DMS79 (cell line): ENCODE data around the gene AK3.

Source experiments
- DNase-seq: peaks from one replicate; lab custom pipeline; 2025; lab: John Stamatoyannopoulos, UW

The AK3 gene

DNA sequence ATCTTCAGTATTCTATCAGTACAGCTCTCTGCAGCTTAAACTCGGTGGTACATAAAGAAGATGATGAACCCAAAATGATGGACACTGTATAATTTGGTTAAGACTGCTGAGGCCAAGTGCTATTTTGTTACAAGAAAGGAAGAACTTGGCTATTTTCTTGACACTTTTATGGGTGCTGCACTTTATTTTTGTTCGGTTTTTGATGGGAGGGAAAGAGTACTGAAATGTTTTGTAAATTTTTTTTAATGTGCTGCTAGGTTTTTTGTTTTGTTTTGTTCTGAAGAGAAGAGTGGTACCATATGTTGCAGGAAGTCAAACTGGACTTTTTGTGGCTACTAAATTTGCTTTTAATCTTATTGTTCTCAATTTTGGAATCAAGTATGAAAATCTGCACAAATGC, 35.0 kb downstream of the AK3 start:
- DNase-seq, result no peak

DNA sequence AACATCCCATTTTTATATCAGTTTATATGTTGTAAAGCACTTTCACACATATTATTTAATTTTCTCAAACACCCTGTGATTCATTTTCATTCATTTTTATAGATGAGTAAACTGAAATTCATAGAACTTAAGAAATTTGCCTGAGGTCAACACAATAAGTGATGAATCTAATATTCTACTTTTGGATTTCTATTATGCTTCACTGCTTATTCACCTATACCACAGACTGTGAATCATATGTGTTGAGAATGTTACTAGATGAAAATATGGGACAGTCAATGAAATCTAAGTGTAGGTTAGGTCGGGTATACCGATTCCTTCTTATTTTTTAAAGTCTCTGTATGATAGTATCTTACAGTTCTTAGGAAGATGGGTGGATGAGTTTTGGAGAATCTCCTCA, 36.9 kb downstream of the AK3 start:
- DNase-seq, result no peak

DNA sequence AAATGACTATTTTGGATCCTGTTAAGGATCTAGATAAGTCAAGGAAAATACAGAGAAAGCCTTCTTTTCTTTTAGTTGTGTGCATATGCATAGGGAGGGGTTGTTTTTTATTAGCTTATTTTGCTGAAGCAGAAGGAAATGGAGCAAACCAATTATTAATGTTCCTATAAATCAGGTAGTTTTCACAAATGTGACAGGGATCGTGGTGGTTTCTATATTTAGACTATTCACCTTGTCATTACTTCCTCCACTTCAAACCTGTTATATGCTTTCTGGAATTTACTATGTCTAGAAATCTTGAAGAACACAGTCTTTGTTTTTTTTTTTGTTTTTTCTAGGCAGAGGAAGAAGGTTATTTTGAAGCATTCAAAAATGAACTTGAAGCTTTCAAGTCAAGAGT, 39.5 kb downstream of the AK3 start:
- DNase-seq, result no peak

DNA sequence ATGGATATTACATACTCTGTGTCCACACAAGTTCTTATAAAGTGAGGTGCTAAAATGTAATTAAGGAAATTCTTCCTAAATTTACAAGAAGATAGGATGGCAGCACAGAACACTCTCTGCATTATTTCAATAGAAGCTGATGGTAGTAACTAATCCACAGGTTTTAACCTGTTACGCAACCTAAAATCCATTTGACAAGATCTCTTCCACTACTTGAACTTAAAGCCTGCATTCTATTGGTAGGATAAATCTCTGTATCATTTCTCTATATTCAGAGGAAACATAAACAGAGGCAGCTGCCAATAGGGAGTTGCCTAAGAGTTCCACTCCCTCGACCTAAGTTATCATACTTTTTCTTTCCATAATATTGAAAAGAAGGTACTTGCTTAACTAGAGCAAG, 40.1 kb downstream of the AK3 start:
- no peak for DNase-seq

DNA sequence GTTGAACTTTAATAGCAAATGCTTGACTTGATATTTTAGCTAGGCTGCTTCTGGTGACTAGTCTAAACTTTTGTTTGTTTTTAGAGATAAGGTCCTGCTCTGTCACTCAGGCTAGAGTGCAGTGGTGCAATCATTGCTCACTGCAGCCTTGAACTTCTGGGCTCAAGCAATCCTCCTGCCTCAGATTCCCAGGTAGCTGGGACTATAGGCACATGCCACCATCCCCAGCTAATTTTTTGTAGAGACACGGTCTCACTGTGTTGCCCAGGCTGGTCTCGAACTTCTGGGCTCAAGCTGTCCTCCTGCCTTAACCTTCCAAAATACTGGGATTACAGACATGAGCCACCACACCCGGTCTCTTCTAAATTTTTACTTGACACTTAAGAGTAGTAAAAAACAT, 40.9 kb downstream of the AK3 start:
- no peak for DNase-seq

DNA sequence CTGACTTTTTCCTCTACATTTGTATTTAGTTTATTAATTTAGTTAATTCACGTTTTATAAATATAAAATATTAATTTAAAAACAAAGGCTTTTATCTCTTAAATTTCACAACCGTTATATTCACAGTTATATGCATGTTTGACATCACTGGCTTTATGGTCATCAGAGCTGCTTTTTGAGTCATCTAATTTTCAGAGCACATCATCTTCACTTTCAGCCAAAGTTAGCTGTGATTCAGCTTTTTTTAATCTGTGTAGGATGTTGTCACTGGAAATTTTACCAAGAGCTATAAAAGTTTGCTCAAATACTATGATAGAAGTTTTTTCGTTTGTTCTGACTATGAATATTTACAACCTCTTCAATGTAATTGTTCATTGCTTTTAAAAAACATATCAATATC, 49.2 kb downstream of the AK3 start:
- DNase-seq, result no peak

DNA sequence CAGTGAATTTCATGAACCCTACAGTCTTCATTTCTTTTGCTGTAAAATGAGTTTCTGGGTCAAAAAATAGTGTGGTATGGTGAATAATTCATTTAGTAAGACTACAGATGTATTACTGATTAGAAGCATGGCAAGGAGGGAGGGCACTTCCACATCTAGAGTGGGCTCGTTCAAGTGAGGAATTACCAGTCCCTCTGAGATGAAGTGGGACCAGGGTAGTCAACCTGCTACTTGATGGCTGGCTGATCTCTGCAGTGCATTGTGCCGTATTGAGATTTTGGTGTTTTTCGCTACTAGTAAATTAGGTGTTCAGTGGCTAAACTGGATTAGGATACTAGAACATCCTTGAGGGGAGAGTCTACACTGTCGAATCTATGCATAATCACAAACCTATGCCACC, 50.9 kb downstream of the AK3 start:
- DNase-seq, result no peak

DNA sequence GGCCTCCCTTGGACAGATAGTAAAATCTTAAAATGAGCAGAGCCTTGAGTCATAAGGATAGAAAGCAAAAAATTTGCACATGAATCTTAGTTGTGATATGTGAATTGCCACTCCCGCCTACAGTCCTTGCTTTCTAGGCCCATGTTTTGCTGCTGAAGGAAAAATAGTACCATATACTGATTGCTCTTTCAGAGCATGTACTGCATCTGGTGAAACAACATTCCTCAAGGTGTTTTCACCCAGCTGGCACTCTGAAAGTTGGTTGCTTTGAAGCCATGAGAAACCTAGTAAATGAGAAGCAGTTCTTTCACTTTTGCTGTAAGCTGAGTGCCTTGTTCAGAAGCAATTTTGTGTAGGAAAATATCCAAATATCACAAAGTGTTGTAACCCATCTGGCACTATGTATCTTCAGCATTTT, 51.3 kb downstream of the AK3 start:
- no peak for DNase-seq

DNA sequence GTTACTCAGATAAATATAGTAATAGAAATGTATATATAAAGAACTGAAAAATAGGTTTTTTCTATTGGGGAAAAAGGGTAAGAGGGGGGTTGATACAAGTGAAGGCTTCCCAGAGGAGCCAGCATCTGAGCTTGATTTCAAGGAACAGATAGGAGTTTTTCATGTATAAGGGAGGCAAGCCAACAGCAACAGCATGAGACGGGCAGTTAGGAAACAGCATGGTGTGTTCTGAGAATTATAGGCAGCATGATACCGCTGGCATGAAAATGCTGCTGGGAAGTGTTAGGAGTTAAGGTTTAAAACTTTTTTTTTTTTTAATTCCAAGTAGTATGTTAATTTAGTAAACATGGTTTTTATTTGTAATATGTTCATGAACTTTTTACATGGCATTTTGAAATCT, 52.0 kb downstream of the AK3 start:
- no peak for DNase-seq

DNA sequence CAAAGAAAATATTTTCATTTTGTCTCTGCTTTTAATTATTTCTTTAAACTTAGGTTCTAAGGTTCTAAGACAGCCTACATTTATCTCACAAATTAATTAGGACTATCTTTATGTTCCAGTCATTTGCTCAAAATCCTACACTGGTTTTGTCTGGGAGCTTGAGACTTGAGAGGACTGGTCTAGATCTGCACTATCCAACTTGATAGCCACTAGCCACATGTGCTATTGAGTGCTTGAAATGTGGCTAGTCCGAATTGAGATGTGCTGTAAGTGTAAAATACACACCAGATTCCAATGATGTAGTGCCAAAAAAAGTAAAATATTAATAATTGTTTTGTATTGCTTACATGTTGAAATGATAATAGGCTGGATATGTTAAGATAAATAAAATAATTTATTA, 54.4 kb downstream of the AK3 start:
- DNase-seq, result no peak

DNA sequence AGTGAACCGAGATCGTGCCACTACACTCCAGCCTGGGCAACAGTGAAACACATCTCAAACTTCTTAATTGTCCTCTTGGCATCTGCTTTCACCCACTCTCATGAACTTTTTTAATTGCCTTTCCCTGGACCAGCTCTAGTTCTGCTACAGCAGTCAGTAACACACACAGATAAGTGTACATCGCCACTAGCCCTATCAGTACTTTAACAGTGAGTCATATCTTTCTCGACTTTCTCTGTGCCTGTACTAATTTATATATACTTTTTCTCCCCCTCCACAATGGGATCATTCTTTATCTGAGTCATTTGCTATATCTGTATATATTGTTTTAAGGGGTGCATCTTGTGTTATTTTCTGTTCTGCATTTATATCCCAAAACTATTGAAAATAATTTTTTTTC, 54.9 kb downstream of the AK3 start:
- DNase-seq, result no peak

DNA sequence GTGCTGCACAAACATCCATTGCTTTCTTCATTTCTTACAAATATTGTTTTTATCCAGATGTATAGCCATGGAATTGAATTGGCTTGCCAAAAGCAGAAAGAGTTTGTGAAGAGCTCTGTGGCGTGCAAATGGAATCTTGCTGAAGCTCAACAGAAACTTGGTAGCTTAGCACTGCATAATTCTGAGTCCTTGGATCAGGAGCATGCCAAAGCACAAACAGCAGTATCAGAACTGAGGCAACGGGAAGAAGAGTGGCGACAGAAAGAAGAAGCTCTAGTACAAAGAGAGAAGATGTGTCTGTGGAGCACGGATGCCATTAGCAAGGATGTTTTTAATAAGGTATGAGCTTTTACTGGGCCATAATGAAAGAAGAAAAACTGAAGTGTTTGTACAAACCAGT, 56.2 kb downstream of the AK3 start:
- no peak for DNase-seq

DNA sequence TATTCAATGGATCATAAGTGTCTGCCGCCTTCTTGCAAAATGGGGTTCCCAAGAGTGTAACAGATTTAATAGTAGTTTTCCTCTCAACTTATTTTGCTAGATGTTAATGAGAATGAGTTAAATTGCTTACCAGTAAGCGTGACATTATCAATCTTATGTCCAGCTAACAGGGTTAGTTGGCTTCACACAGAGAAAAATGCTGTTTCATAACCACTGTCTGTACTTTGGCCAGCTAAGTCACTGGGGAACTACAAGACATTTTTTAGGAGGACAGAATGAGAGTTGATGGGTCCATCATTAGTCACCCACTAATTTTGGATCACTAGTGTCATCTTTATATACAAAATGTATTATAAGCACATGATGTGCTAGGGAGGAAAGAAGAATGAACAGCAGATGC, 60.3 kb downstream of the AK3 start:
- no peak for DNase-seq

DNA sequence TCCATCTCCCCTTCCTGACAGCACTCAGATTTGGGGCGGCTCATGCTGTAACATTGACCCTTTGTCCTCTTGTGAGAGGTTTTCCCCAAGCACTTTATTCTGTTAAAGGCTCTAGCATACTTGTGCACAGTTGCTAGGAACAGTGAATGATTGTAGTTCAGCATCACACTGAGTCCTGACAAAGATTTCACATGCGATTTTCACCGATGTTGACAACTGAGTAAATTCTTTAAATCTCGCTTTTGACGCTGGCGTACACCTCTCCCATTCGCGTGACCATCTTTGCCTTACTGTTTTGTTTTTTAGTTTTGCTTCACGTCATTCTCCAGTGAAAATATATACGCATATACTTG, 60.9 kb downstream of the AK3 start:
- DNase-seq, result no peak

DNA sequence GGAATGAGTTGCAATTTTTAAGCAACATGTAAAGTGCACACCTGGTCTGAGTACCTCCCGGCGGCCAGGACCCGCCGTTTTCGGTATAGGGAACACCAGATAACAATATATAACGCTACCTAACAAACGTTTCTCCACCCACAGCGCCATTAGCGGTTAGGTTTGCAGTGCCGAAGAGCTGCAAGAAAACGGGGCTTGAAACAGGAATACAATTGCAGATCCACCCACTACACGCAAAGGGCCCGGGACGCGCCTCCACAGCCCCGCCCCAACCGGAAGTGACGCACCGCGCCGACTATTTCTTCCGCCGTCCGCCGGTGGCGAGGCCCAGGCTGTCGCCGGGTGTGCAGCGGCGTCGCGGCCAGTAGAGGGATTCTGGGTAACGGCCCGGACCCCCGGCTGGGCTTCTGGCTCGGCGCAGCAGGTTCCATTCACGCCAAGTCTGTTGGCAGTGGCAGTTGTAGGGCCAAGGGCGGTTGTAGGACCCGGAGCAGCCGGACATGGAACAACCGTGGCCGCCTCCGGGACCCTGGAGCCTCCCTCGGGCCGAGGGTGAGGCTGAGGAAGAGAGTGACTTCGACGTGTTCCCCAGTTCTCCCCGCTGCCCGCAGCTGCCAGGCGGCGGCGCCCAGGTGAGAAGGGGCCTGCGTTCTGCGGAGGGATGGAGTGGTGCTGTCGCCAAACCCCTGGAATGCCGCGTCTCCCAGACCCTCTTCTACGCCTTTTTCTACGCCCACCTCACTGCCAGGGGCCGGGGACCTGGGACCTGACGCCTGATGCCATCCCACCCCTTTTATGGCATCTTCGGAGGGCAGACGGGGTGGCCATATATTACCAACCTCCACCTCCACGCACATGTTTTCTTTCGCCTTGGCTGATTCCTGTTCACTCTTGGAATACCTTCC, 61.5 kb downstream of the AK3 start, which contains the start of gene CDC37L1:
TSS of gene CDC37L1 (plus strand) at position 302 of the 905 bp plus-strand sequence. CDS start at position 501, 199 bp downstream.
- peak; percentile 84 for DNase-seq

DNA sequence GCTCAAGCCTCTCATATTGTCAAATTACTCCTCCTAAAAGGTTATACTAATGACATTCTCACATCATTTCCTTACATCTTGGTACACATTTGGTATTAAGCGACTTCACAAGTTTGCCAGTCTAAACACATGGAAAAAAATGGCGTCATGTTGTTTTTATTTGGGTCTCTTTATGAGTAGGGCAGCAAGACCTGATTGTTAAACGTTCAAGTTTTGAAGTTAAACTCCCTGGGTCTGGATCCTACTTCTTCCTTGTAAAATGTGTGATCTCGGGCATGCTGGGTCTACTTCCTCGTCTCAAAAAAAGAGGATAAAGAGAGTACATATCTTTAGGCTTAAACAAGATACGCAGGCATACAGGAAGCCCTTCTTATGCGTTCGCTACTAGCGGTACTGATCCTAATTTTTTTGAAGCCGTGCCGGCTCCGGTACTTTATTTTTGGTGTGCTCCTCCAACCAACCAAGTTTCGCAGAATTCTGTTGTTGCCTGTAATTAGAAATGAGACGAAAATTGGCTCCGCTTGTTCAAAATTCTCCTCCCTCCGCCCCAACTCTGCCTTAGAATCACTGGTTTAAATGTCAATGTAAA, 62.2 kb downstream of the AK3 start:
- no peak for DNase-seq

DNA sequence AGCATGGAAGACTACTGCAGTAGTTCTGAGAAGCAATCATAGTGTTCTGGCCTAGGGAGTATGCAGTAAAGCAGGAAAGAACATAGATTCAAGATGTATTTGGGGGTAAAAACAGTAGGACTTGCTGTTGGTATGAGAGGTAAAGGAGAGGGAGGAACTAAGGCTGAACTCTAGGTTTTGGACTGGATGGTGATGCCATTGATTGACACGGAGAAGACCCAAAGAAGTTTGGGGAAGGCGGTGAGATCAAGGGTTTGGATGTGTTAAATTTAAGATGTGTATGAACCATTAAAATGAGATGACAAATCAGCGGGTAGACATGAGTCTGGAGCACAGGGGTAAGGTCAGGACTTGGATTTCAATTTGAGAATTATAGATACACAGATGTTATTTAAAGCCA, 63.6 kb downstream of the AK3 start:
- no peak for DNase-seq

DNA sequence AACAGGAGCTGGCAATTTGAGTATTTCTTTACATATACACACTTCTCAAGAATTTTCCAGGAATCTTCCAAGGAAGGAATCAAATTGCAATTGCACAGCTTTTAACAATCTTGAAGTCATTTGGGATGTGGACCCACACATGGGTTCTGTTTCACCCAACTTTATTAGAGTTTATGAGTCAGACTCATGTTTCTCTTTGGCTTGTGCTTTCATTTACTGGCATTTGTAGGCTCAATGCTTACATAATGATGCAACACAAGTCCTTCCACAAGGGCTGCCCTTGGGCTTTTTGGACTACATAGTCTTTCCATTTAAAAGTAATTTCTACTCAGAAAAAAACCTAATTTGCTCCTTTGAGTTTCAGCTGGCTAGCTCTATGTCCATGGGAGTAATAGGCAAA, 66.2 kb downstream of the AK3 start:
- no peak for DNase-seq

DNA sequence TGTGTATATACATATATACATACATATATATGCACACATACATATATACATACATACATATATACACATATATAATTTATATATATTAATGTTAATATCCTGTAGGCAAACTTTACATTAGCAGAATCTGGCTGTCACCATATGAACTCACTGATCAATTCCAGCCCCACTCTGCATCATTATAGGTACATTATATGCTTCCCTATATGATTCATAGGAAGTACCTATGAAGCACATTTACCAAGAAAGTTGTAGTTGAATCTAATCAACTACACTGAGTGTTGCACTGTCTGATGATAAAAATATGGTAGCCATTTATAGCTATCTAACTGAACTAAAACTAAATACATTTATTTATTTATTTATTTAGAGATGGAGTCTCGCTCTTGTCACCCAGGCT, 69.3 kb downstream of the AK3 start:
- no peak for DNase-seq

DNA sequence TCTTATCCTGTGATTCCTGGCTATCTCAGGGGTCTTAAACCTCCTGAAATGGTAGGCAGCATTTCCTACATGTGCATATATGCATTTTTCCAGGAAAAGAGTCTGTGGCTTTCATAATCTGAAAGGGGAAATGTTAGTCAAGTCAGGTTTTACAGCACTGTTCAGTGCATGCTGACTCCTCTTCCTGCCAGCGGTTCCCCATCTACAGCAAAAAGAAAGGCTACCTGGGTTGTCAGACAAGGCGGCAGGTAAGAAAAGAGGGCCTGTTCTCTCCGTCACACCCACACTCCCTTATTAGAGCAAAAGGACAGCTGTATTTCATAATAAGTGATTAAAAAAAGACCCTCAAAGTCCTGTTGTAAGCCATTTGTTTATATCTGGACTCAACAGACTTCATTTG, 70.4 kb downstream of the AK3 start:
- DNase-seq, result no peak

DNA sequence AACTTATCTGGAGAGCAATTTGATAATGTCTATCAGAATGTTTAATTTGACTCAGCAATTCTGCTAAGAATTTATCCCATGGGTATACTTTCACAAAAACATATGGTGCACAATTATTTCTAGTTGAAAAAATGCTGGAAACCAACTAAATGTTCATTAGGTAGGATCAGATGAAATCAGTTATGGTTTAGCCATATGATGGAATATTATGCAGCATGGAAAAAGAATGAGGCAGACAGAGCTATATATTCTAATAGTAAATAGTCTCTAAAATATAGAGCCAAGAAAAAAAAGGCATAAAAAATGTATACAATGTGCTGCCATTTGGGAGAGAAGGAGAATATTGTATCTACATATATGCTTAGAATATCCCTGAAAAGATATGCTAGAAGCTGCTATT, 71.1 kb downstream of the AK3 start:
- DNase-seq, result no peak

DNA sequence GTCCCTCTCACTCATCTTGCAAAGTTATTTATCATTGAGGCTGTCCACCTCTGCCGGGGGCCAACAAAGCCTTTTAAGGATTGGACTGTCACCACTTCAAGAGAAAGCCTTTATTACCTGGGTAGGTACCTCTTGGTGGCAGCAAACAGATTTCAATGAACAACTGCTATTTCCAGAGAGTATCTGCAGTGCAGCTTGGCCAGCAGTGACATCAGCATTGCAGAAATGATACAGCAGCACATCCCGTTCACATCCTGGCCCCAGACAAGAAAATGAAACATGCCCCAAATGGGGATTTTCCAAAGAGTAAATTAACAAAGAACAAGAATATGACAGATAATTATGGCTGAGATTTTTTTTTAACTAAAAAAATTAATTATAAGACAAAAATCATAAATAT, 72.4 kb downstream of the AK3 start:
- no peak for DNase-seq

DNA sequence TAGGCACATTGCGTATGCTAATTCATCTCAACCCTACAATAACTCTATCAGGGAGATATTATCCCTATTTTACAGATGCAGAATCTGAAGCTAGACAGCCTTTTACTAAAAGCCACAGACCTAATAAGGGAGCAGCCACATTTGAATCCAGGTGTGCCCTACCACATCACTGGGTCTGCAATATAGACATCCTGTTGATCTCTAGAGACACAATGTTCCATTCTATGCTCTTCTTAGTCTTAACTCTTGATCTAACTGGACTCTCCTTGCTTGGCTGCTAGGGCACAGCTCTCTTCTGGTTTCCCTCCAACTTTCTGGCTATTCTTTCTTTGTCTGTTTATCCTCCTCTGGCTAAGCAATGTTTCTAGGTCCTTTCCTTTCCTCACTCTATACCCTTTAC, 73.3 kb downstream of the AK3 start:
- no peak for DNase-seq
